ENCODE results near the gene NAV2. TPM values are rescaled to one million over a fixed set of nuclear protein-coding genes. Genes with fewer than 3 reads are reported as not detected.

Gene NAV2
- total and polyA plus RNA-seq, 10 donors: 0.46 to 11.6 (median 4.1) TPM

DNA sequence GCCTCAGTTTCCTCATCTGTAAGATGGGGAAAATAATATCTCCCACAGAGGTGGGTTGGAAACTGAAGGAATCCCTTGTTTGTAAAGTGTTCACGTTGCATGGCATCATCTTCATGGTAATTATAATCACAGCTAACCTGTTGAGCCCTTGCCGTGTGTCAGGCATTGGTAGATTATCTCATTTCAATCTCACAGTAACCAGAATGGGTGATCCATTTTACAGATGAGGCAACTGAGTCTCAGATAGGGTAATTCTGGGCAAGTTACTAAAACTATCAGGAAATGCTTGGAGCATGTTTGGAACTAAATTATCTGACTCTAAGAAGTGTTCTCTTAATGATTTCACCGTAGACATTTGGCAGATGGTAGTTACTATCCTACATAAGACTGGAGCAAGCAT lies 109.4 kb downstream of the NAV2 start:
- peaks cover 0 to 15% (median 4%) of the 10 kb centered on the region in 6 donors for H3K4me1 ChIP-seq
- no peak for DNase-seq
- intact Hi-C loops (cut with DNase I; ENCODE audit: low total_unique reads): no loop called here
- no peaks in the 10 kb centered on the region for H3K9me3 ChIP-seq
- H3K27me3 ChIP-seq (replicated peaks in 1 of 7): no peaks in the 10 kb centered on the region
- 76 to 88% (median 86%) methylated on average over 3 of the region's 3 CpGs for WGBS, 5 donors
- TF ChIP-seq POLR2A (IDR thresholded peaks at IDR 0.05): no peak
- TF ChIP-seq, protein P1, sequence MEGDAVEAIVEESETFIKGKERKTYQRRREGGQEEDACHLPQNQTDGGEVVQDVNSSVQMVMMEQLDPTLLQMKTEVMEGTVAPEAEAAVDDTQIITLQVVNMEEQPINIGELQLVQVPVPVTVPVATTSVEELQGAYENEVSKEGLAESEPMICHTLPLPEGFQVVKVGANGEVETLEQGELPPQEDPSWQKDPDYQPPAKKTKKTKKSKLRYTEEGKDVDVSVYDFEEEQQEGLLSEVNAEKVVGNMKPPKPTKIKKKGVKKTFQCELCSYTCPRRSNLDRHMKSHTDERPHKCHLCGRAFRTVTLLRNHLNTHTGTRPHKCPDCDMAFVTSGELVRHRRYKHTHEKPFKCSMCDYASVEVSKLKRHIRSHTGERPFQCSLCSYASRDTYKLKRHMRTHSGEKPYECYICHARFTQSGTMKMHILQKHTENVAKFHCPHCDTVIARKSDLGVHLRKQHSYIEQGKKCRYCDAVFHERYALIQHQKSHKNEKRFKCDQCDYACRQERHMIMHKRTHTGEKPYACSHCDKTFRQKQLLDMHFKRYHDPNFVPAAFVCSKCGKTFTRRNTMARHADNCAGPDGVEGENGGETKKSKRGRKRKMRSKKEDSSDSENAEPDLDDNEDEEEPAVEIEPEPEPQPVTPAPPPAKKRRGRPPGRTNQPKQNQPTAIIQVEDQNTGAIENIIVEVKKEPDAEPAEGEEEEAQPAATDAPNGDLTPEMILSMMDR (IDR thresholded peaks at IDR 0.05 in 8 of 11, conservative IDR thresholded peaks at IDR 0.05 in 3 of 11): no peak
- no peak overlapping the region for H3K27ac ChIP-seq
- H3K36me3 ChIP-seq: no peaks in the 10 kb centered on the region
- no peak overlapping the region for H3K4me3 ChIP-seq

DNA sequence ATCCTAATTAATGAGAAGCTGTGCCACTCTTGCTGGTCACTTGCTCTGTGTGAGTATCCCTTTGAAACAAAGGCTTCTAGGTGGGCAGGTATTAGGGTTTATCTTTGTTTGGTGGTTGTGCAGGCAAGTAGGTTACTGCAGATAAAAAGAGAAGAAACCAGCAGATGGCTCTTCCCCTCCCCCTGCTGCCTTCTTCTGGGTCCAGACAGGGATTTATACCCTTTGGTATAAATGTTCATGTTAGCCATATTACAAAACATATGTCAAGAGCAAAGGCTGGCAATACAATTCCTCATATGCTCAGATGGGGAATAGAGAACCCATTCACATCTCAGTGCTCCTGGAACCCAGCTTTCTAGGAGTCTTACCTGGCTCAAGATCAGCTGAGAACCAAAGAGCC lies 109.9 kb downstream of the NAV2 start:
- intact Hi-C loops (cut with DNase I; ENCODE audit: low total_unique reads): no loop called here
- peaks cover 0 to 15% (median 4%) of the 10 kb centered on the region in 6 donors for H3K4me1 ChIP-seq
- no peak overlapping the region for H3K27ac ChIP-seq
- H3K9me3 ChIP-seq: no peaks in the 10 kb centered on the region
- H3K4me3 ChIP-seq: no peak overlapping the region
- H3K27me3 ChIP-seq (replicated peaks in 1 of 7): no peaks in the 10 kb centered on the region
- H3K36me3 ChIP-seq: no peaks in the 10 kb centered on the region
- DNase-seq: no peak
- TF ChIP-seq POLR2AphosphoS5 (IDR thresholded peaks at IDR 0.05): no peak
- no peak for TF ChIP-seq POLR2A (IDR thresholded peaks at IDR 0.05)
- TF ChIP-seq, protein P1 (IDR thresholded peaks at IDR 0.05 in 8 of 11, conservative IDR thresholded peaks at IDR 0.05 in 3 of 11): no peak

DNA sequence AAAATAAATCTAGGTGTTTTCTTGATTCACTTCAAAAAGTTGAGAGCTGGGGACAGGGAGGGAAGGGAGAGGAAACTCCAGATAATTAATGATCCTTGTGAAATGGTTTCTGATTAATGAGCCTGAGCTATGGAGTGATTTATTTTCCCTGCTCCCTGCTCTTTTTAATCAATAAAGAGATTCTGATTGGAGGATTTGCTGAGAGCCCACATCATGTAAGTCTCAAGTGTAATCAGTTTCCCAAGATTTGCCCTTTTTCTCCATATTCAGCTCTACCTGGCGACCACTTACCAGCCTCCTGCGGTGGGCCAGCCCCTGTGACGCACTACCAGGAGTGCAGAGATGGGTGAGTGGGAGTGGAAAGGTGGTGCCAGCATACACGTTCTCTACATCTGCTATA lies 114.0 kb downstream of the NAV2 start:
- DNase-seq: no peak
- TF ChIP-seq, protein P1 (IDR thresholded peaks at IDR 0.05 in 8 of 11, conservative IDR thresholded peaks at IDR 0.05 in 3 of 11): no peak
- TF ChIP-seq POLR2A (IDR thresholded peaks at IDR 0.05) (no peak), POLR2AphosphoS5 (IDR thresholded peaks at IDR 0.05) (no peak)
- H3K4me3 ChIP-seq: no peak overlapping the region
- H3K4me1 ChIP-seq: peaks cover 0 to 5% (median under 1%) of the 10 kb centered on the region in 6 donors
- intact Hi-C loops (cut with DNase I; ENCODE audit: low total_unique reads): no loop called here
- no peaks in the 10 kb centered on the region for H3K27me3 ChIP-seq (replicated peaks in 1 of 7)
- H3K27ac ChIP-seq: no peak overlapping the region
- no peaks in the 10 kb centered on the region for H3K36me3 ChIP-seq
- H3K9me3 ChIP-seq: no peaks in the 10 kb centered on the region
- 62 to 98% (median 89%) methylated on average over 4 of the region's 4 CpGs for WGBS, 5 donors

DNA sequence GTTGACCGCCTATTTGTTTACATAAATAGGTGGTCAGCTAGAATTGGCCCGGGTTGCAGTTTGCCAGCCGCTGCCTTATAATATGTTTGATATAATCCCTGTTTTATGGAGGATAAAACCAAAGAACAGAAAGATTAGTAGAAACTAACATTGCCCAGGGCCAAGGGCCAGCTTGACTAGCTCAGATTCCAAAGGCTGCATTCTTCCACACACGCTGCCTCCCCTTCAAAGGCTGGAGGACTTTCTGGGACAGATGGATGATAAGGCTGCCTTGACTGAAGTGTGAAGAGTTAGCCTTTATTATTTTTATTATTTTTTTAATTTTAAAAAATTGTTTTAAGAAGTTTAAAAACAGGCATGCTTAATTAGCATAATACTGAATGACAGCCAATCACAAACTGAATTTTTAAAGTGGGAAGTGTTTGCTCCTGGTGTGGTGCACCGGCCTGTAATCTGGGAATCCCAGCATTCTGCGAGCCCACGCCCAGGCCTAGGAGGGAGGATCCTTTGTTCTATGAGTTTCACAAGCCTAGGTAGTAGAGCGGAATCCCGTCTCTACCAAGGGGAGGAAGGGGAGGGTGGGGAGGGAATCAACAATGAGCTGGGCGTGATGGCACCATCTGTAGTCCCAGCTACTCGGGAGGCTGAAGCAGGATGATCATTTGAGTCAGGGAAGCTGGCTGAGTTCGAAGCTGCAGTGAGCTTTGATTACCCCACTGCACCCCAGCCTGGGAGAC lies 114.9 kb downstream of the NAV2 start:
- H3K27me3 ChIP-seq (replicated peaks in 1 of 7): no peaks in the 10 kb centered on the region
- 82 to 91% (median 86%) methylated on average over 12 of the region's 12 CpGs for WGBS, 5 donors
- no peak overlapping the region for H3K27ac ChIP-seq
- TF ChIP-seq POLR2AphosphoS5 (IDR thresholded peaks at IDR 0.05) (no peak), POLR2A (IDR thresholded peaks at IDR 0.05) (no peak)
- TF ChIP-seq, protein P1 (IDR thresholded peaks at IDR 0.05 in 8 of 11, conservative IDR thresholded peaks at IDR 0.05 in 3 of 11): no peak
- no peaks in the 10 kb centered on the region for H3K36me3 ChIP-seq
- no peak for DNase-seq
- H3K4me1 ChIP-seq: no peaks in the 10 kb centered on the region
- intact Hi-C loops (cut with DNase I; ENCODE audit: low total_unique reads): no loop called here
- no peaks in the 10 kb centered on the region for H3K9me3 ChIP-seq
- H3K4me3 ChIP-seq: no peak overlapping the region
